ENCODE results near the gene AFAP1. TPM values are rescaled to one million over a fixed set of nuclear protein-coding genes. Genes with fewer than 3 reads are reported as not detected.
A peak's percentile ranks its signal among the peaks of the same experiment; 100 is the strongest.

AFAP1 gene
- total RNA-seq, 1 donor from 2014 or later, result 67.9 TPM

GRCh38 chr4:7868892-7869471, 70.7 kb downstream of the AFAP1 start:
- Histone ChIP-seq H4K20me1 (ENCODE audit: insufficient read depth, low read length) (peaks cover 8% of the 10 kb centered on the region), H3K27ac (ENCODE audit: low read depth, low read length) (peak overlapping the region; percentile 70), H3K36me3 (ENCODE audit: insufficient read depth, low read length) (peaks cover 49% of the 10 kb centered on the region), H3K9me3 (ENCODE audit: insufficient read depth, low read depth, low read length) (no peaks in the 10 kb centered on the region), H3K4me2 (ENCODE audit: low read length) (no peak overlapping the region), H3K4me3 (ENCODE audit: insufficient read depth, low read depth, low read length) (no peak overlapping the region), H3K27me3 (ENCODE audit: insufficient read depth, low read length) (no peaks in the 10 kb centered on the region), H2AFZ (ENCODE audit: low read depth, low read length) (no peak overlapping the region), H3K9ac (ENCODE audit: low read length) (peak overlapping the region; percentile 67), H3K79me2 (ENCODE audit: insufficient read depth, low read length) (peaks cover 95% of the 10 kb centered on the region), H3K4me1 (ENCODE audit: insufficient read depth, low read length) (peaks cover 37% of the 10 kb centered on the region)
- Mint-ChIP-seq H3K4me1 (ENCODE audit: low read depth, unreplicated experiment) (peaks cover 37% of the 10 kb centered on the region), H3K4me3 (ENCODE audit: unreplicated experiment) (no peak overlapping the region), H3K9me3 (ENCODE audit: unreplicated experiment) (peaks cover 3% of the 10 kb centered on the region), H3K27me3 (ENCODE audit: low read depth, unreplicated experiment) (no peaks in the 10 kb centered on the region), H3K36me3 (ENCODE audit: low read depth, unreplicated experiment) (peaks cover 41% of the 10 kb centered on the region), H3K27ac (ENCODE audit: unreplicated experiment) (peak overlapping the region; percentile 4)
- FAIRE-seq (no peak), DNase-seq (ENCODE audit: low read depth) (no peak)
- TF ChIP-seq EZH2 (IDR thresholded peaks at IDR 0.05; ENCODE audit: insufficient read depth, low read length), result no peak
- TF ChIP-seq CTCF (IDR thresholded peaks at IDR 0.05; ENCODE audit: insufficient read depth, low read depth, low read length), result no peak

GRCh38 chr4:7868436-7868775, 71.3 kb downstream of the AFAP1 start:
- Mint-ChIP-seq H3K27ac (ENCODE audit: unreplicated experiment) (peak overlapping the region; percentile 4), H3K27me3 (ENCODE audit: low read depth, unreplicated experiment) (no peaks in the 10 kb centered on the region), H3K4me1 (ENCODE audit: low read depth, unreplicated experiment) (peaks cover 31% of the 10 kb centered on the region), H3K36me3 (ENCODE audit: low read depth, unreplicated experiment) (peaks cover 36% of the 10 kb centered on the region), H3K4me3 (ENCODE audit: unreplicated experiment) (no peak overlapping the region), H3K9me3 (ENCODE audit: unreplicated experiment) (peaks cover under 1% of the 10 kb centered on the region)
- Histone ChIP-seq H2AFZ (ENCODE audit: low read depth, low read length) (no peak overlapping the region), H3K36me3 (ENCODE audit: insufficient read depth, low read length) (peaks cover 49% of the 10 kb centered on the region), H3K79me2 (ENCODE audit: insufficient read depth, low read length) (peaks cover 95% of the 10 kb centered on the region), H3K4me3 (ENCODE audit: insufficient read depth, low read depth, low read length) (no peak overlapping the region), H3K27me3 (ENCODE audit: insufficient read depth, low read length) (no peaks in the 10 kb centered on the region), H3K4me1 (ENCODE audit: insufficient read depth, low read length) (peaks cover 38% of the 10 kb centered on the region), H3K4me2 (ENCODE audit: low read length) (peak overlapping the region; percentile 37), H3K27ac (ENCODE audit: low read depth, low read length) (peak overlapping the region; percentile 70), H3K9ac (ENCODE audit: low read length) (peak overlapping the region; percentile 67), H4K20me1 (ENCODE audit: insufficient read depth, low read length) (peaks cover 8% of the 10 kb centered on the region), H3K9me3 (ENCODE audit: insufficient read depth, low read depth, low read length) (no peaks in the 10 kb centered on the region)
- DNase-seq (ENCODE audit: low read depth), result no peak
- no peak for TF ChIP-seq CTCF (IDR thresholded peaks at IDR 0.05; ENCODE audit: insufficient read depth, low read depth, low read length)
- no peak for TF ChIP-seq EZH2 (IDR thresholded peaks at IDR 0.05; ENCODE audit: insufficient read depth, low read length)
- no peak for FAIRE-seq

GRCh38 chr4:7867701-7868435, 71.8 kb downstream of the AFAP1 start:
- peak overlapping the region; percentile 67 for H3K9ac ChIP-seq (ENCODE audit: low read length)
- no peaks in the 10 kb centered on the region for H3K27me3 ChIP-seq (ENCODE audit: insufficient read depth, low read length)
- Mint-ChIP-seq H3K4me1 (ENCODE audit: low read depth, unreplicated experiment) (peaks cover 31% of the 10 kb centered on the region), H3K4me3 (ENCODE audit: unreplicated experiment) (peak overlapping the region; percentile 16), H3K9me3 (ENCODE audit: unreplicated experiment) (no peaks in the 10 kb centered on the region), H3K36me3 (ENCODE audit: low read depth, unreplicated experiment) (peaks cover 36% of the 10 kb centered on the region), H3K27ac (ENCODE audit: unreplicated experiment) (peak overlapping the region; percentile 56), H3K27me3 (ENCODE audit: low read depth, unreplicated experiment) (no peaks in the 10 kb centered on the region)
- TF ChIP-seq CTCF (IDR thresholded peaks at IDR 0.05; ENCODE audit: insufficient read depth, low read depth, low read length) (no peak), EZH2 (IDR thresholded peaks at IDR 0.05; ENCODE audit: insufficient read depth, low read length) (no peak)
- no peak overlapping the region for H2AFZ ChIP-seq (ENCODE audit: low read depth, low read length)
- FAIRE-seq (peak; percentile 77), DNase-seq (ENCODE audit: low read depth) (peak; percentile 48)
- H3K9me3 ChIP-seq (ENCODE audit: insufficient read depth, low read depth, low read length), result no peaks in the 10 kb centered on the region
- peaks cover 44% of the 10 kb centered on the region for H3K4me1 ChIP-seq (ENCODE audit: insufficient read depth, low read length)
- peak overlapping the region; percentile 37 for H3K4me2 ChIP-seq (ENCODE audit: low read length)
- peak overlapping the region; percentile 70 for H3K27ac ChIP-seq (ENCODE audit: low read depth, low read length)
- H3K4me3 ChIP-seq (ENCODE audit: insufficient read depth, low read depth, low read length), result no peak overlapping the region
- peaks cover 49% of the 10 kb centered on the region for H3K36me3 ChIP-seq (ENCODE audit: insufficient read depth, low read length)
- H4K20me1 ChIP-seq (ENCODE audit: insufficient read depth, low read length), result peaks cover 8% of the 10 kb centered on the region
- H3K79me2 ChIP-seq (ENCODE audit: insufficient read depth, low read length), result peaks cover 95% of the 10 kb centered on the region

All from astrocyte (in vitro differentiated cells and primary cell).